HG02759 (cell line): ENCODE data around the gene SLC39A1.
A peak's percentile ranks its signal among the peaks of the same experiment; 100 is the strongest.
"Not testable (repeated sequence)": the region's sequence is repeated elsewhere in the genome, so short reads cannot be mapped to it uniquely, and the experiment has no call there.

Experiments
- ATAC-seq: cut with Tn5 transposase; IDR thresholded peaks from one replicate; pipeline ENCODE4 v1.9.1; 2021; ENCODE audit warnings: mild to moderate bottlenecking, moderate library complexity; ENCODE audit not compliant: unreplicated experiment

The SLC39A1 gene

DNA sequence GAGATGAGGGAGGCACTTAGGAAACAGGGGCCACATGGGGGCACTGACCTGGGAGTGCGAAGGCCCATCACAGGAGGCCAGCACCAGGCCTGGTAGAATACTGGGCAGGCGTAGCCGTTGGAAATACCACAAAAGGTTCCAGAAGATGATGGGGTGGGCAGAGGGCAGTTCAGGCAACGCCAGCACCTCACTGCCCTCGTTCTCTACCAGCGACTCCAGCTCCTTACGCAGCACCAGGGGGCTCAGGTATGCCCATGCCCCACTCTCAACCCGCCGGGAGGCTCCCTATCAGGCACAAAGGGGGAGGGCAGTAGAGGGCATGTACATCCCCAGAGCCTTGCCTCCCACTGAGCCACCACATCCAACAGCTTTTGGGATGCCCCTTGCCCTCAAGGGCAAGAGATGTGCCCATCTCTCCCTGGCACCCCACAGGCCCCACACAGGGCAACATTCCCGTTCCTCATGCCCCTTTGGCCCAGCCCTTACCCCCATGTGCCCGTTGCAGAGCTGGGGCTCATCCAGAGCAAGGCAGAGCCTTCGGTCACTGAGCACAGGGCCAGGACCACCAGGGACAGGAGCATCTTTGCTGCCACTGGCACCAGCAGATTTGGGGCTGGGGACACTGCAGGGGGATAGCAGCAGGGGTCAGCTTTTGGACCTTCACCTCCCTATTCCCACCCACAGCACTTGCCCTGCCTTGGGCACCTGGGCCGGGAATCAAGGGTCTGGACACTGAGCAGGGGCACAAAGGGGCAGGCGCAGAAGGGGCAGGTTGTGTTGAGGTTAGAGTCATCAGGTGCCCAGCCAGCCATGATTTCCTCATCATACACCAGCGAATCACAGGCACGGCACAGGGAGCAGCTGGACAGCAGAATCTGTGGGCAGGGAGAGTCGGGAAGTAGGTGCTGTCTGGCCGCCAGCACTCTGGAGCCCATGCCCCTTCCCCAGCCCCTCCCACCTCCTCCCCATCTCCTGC, 30.9 kb downstream of the SLC39A1 start:
- no peak for ATAC-seq

DNA sequence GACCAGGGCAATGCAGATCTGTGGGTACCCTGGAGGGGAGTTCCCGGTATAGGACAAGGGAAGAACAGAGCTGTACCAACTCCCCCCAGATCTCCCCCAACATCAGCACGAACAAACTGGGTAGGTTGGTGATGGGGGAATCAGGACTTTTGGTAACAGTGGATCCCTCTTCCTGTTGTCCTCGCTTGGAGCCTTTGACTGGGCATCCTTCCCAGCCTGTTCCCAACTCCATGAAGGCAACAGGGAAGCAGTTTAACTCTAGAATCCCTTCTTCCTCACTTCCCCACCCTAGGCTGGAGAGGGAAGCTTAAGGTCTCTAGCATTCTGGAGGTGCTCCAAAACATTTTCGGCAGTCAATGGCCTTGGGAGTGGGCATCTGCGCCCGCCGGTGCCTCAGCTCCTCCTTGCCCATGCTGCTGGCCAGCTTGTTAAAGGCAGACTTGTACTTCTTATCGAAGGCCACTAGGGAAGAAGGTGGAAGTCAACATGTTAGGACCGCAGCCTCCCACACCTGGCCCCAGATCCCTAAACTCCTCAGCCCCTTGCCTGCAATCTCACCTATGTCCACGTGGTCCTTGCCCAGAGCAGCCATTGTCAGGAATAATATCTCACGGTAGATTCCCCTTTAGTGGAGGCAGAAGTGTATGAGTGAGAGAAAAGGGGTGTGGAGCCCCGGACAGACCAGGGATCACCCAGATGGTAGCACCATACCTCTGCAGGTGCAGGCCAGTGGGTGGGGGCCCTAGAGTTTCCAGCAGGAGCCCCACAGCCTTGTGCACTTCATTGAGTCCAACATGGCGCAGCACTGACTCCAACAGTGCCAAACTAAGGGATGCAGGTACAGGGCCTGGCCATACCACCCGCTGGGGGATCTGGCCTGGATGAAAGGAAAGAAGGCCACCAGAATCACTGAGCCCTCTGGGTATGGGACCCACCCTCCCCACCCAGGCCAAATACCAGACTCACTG, 33.1 kb downstream of the SLC39A1 start:
- no peak for ATAC-seq

DNA sequence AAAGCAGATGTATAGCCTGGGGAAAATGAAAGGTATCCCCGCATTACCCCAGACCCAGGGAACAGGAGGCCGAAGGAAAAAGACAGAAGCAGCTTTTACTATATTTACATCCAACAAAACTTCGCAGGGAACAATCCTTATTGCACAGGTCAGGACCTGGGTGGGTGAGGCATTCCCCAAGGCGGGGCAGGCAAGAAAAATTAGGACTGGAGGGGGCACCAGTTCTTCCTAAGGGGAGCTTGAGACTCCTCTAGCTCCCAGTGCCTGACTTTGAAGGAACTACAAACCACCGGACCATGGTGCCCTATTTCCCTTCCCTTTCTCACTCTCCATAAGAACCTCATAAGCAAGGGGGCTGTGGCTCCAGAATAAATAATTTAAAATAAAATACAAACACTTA, 33.9 kb downstream of the SLC39A1 start:
- ATAC-seq: no peak

DNA sequence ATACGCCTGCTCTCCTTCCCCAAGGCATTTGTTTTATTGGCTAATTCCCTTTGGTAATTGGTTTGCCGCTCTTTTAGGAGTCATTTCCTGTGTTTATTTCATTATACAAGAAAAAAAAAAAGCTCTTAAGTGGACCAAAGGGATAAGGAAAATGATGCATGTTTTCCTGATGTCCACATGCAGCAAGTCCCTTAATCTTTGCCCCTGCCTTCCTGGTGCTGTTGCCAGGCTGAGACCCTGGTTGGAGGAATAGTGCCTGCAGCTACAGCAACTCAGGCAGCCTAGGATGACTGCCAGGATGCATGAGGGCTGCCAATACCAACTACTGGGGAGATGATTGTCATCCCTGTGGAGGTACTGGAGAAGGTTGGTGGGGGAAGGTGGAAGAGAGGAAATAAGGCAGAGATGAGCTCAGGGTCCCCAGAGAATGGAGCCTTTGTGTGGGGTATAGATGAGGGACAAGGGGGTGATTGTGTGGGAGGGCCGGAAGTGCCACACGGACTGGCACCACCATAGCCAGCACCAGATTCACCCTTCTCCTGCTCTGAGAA, 34.5 kb downstream of the SLC39A1 start:
- no peak for ATAC-seq

DNA sequence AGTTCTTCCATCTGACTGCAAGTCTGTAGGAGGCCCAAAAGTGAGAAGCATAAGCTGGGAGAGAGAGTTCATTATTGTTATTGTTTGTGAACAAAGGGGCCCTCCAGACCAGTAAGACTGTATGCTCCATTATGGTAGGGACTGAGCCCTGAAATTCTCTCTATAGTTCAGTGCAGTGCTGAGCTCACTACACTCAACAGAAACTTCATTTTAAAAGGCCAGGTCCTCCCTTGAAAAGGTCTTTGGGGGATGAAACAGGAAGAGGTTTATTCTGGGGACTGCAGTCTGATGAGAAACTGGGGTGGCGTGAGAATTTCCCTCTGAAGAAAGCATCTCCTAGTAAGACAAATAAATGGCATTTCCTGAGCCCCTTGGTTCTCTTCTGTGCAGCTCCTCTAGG, 35.1 kb downstream of the SLC39A1 start:
- ATAC-seq: no peak

DNA sequence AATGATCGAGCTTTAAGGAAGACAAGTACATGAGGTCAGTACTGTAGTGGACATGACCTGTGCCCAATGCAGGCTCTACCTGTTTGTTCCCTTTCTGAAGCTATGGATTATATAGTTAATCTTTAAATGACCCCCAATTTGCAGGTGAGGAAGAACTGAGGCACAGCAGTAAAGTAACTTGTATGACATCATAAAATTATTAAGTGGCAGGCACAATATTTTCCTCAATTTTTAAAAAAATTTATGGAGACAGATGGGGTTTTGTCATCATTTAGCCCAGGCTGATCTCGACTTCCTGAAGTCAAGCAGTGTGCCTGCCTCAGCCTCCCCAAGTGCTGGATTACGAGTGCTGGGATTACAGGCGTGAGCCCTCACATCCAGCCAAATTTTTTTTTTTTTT, 36.9 kb downstream of the SLC39A1 start:
- no peak for ATAC-seq

DNA sequence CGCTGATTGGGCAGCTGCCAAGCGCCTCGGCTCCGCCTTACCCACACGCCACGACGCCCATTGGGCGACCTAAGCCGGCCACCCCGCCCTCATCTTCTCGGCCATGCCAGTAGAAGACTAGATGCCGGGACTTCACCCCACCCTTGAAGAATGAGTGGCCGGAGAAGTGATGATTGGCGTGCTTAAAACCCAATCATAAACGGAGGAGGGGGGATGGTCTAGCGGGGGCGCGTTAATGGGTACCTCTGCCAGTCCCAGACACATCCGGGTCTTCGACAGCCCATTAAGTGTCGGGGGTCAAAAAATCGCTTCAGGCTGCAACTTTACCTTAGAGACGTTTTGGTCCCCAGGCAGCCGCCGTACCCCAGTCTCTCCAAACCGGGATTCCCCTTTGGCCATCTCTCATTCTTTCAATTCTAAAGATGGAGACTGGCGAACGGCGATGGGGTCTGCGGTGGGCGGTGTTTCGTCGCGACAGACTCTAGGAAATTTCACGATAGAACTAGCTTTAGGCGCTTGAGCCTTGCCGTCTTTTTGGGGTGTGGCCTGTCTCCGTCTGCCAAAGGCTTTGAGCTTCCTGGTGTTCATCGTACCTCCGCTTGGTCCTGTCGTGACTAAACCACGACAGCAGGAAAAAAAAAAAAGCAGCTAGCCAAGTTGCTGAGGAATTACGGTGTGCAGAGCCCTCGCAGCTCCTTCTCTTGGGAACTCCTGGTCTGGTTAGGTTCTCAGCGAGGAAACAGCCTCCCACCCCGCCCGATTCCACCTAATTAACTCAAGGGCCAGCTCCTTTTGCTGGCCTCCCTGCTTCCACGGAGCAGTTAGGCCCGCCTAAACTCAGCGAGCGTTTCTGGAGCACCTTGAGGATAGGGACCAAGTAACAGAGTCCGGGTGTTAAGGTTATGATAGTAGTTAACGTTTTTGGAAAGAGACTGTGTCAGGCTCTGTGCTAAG, 40.1 kb downstream of the SLC39A1 start, which contains the start of gene GATAD2B:
GATAD2B (minus strand) TSS at position 1 of the 954 bp plus-strand sequence. CDS start 94,625 bp downstream, outside the sequence.
- ATAC-seq: peak; percentile 92

DNA sequence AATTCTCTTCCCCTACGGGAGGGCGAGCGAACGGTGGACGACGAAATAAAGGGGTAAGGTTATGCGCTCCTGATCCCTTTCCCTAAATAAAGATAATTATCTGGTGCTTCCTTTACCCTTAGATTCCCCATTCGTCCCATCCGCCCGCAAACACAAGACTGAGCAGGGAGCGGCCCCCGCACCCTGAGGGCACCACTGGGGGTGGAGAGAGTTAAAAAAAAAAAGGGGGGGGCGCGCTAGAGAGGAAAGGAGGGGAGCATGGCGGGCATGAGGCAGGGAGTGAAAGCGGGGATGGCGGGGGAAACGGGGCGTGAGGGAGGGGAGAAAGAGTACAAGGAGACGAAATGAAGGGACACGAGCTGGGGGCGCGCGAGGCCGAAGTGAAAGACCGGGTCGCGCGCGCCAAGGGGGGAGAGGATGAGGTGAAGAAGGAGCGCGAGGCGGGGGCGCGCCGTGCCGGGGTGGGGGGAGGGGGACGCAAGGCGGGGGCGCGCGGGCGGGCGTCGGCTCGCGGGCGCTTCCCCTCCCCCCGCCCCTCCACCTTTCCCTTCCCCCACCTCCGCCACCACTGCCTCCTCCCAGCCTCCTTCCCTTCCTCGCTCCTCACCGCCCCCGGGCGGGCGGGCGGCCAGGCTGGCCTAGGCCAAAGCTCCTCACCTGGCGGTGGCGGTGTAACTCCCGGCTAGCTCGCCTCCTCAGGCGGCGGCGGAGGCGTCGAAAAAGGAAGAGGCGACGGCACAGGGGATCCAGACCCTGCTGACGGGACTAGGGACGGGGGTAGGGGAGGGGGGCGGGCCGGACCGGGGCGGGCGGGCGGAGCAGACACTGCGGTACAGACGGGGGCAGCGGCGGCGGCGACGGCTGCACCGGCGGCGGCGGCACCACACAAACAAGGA, 41.0 kb downstream of the SLC39A1 start:
- ATAC-seq: peak; percentile 38

DNA sequence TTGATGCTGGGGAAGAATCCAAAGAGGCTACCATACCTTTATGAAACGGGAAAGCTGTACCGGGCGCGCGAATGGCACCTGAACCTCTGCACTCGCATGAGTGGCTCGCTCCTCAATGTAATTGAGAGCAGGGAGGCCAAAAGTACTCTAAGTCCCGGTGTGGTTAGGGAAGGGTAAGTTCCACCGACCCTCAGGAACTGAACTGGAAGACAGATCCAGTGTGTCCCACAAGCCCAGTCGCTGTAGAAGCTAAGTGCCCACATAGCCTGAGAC, 41.6 kb downstream of the SLC39A1 start:
- no peak for ATAC-seq

DNA sequence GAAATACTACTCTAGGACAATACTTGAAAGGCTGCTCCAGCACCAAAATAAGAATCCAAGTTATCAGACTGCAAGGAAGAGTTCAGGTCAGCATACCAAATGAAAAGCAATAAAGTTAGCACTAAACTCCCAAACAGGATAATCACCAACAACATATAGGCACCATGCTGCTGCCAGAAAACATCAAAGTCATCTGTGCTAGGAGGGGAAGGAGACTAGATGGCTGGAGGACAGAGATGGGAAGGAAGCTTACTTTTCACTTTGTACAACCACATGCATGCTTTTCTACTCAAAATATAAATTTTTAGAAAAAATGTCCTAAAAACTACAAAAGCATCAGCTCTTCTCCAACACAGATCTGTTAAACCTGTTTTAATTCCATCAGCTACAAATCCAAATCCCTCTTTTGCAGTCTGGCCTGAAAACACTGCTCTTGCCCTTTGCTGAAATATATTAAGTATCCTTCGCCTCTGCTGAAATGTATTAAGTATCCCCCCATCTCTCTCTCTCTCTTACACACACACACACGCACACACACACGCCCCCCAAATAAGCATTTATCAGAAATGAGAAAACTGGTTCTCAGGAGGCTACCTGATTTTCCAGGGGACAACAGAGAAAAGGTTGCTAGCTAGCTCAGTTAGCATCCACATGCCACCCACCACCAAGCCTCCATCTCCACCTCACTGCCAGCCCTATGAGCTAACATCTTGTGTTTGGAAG, 42.1 kb downstream of the SLC39A1 start:
- ATAC-seq: no peak

DNA sequence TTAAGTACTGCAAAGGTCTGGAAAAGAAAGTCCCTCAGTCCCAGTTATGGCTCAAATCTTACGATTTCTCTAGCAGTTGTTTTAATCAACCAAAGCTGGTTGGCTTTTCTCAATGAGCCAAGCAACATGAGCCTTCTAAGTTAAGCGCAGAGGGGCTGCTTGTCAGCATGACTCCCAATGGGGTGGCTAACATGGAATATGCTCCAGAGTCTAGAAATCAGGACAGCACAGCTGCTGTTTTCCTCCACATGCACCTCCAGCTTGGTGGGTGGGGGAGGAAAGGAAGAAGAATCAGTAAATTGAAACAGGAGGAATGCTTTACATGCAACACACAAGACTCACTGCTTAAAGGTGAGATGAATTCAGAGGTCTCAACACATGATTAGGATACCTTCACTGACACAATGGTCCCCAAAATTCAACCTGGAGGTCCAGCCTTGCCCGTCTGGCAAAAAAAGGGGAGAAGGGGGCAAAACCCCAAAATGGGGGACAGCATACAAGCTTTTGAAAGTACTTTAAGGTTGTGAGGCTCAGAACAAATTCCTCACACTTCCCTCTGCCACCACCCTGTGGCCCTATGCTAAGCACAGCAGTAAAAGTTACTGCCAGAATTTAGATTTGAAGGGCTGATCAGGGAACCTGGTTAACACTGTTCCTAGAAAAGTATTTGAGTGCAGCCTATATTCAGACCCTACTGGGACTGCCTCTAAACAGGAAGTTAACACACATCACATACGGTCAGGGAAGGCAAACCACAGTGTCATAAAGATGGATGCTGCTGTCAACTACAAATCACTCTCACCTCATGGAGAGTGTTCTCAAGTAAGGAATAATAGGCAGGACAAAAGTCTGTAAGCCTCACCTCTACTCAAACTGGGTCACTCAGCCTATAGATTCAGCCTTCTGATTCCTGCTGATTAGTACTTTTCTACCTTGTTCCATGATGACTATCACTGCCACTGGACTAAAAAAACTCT, 43.2 kb downstream of the SLC39A1 start:
- no peak for ATAC-seq

DNA sequence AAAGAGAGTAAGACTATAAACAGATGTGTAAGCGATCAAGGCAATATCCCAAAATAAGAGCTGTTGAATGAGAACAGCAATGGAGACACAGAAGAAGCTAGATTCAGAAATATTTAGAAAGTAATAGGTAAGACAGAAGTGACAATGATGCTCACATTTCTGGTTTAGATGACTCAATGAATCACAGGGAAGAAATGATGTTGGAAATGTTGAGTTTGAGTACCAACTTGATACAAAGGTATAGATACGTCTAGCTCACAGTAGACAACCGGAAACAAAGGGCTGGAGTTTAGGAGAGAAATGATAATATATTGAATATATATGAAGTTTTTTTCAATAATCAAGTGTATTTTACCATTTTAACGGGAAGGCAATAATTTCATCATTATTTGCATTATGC, 47.0 kb downstream of the SLC39A1 start:
- no peak for ATAC-seq

DNA sequence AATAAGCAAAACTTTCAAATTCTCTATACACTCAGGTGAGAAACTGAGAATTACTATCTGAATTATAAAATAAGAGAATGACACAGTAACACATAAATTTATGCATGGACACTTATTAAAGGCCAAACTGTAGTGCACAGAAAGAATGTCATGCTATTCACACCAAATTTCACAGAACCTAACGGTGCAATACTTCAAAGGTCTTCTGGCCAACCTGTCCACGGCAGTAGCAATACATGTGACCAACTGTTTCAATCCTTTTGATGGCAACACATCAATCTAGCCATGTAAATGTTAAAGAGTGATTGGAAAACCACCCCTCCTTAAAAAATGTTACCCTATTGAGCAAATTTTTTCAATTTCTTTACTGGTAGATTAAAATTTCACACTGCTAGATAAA, 51.0 kb downstream of the SLC39A1 start:
- no peak for ATAC-seq

DNA sequence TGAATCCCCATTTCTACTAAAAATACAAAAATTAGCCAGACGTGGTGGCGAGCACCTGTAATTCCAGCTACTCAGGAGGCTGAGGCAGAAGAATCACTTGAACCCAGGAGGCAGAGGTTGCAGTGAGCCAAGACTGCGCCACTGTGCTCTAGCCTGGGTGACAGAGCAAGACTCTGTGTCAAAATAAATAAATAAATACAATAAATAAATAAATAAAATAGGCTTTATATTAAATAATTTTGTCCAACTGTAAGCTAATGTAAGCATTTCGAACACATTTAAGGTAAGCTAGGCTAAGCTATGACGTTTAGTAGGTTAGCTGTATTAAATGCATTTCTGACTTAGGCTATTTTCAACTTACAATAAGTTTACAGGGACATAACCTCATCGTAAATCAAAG, 52.8 kb downstream of the SLC39A1 start:
- not testable (repeated sequence) for ATAC-seq
